Stimulated activated CD8-positive, alpha-beta memory T cell treated with anti-CD3 and anti-CD28 coated beads, Interleukin-15, amount 100 ng/mL, for 1 hour (primary cell): ENCODE results near the gene SCYGR7.
A peak's percentile ranks its signal among the peaks of the same experiment; 100 is the strongest.

Experiments
- DNase-seq: peaks from one replicate; pipeline ENCODE4 v3.0.0-alpha.2; 2020; ENCODE audit warnings: low read depth

SCYGR7 gene

DNA sequence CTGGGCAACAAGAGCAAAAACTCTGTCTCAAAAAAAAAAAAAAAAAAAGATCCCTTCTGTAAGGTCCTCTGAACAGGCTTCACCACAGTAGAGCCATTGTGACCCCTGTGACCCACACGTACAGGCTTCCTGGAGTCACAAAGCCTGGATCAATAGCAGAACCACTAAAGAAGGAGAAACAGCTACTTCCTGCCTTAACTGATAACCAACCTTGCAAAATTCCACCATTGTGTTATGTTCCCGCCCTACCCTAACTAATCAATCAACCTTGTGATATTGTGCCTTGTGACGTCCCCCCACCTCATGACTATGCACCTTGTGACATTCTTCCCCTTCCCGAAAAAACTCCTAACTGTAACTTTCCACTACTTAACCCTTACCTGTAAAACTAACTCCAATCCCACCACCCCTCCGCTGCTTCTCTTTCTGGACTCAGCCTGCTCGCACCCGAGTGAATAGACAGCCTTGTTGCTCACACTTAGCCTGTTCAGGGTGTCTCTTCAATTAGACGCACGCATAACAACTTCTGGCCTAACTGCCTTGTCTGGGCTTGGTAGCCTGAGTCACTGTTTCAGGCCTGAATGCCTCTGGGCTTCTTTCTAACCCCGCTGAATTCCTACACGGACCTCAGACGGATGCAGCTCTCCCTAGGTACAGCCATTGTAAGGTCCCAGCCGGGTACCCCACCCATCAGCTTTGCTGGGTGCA lies 31.4 kb downstream of the SCYGR7 start:
- DNase-seq, result no peak

- no peak for DNase-seq
Measured at GRCh38 chr2:227761740-227762476, 33.8 kb downstream of the SCYGR7 start.

GRCh38 chr2:227765788-227766372 lies 37.7 kb downstream of the SCYGR7 start:
- DNase-seq, result no peak

- peak; percentile 14 for DNase-seq
Measured at GRCh38 chr2:227766373-227766883, 38.3 kb downstream of the SCYGR7 start.

- no peak for DNase-seq
Measured at GRCh38 chr2:227767830-227768229, 39.7 kb downstream of the SCYGR7 start.

DNA sequence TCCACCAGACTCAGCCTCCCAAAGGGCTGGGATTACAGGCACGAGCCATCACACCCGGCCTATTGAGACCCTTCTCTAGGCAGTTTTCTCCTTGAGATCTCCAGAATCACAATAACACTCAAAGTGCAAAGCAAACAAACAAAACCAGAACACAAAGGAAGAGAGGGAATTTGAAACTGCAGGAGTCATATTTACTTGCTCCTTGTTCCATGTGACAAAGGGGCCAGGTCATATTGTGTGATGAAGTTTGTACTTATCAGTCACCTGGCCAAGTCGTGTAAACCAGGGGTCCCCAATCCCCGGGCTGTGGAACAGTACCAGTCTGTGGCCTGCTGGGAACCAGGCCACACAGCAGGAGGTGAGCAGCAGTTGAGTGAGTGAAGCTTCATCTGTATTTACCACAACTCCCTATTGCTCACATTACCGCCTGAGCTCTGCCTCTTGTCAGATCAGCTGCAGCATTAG lies 44.1 kb downstream of the SCYGR7 start:
- no peak for DNase-seq

GRCh38 chr2:227772932-227773331 lies 44.8 kb downstream of the SCYGR7 start:
- DNase-seq, result no peak

DNA sequence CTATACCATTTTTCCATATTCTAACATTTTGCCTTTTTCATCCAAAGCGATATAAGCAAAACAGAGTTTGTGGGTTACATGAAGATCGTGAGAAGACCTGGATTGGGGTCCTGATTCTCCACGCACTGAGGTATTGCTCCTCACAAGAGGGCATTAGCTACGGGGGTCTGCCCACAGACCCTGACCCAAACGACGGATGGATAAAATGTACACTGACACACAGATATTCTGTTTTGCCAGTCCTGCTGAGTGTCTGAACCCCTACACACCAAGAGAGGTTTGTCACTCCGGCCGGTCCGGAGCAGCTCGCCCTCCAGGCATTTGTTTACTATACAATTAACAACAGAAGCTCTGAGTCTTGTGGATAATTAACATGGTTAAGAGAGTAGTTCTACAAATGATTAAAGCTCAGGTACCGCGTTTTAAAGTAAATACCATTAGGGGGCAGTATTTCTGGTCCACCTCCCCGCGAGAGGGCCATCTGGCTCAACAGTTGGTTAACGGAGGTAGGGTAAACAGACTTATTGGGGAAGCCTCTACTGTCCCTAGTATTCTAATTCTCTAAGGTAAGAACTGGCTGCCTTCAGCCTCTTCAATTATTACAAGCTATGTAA lies 46.0 kb downstream of the SCYGR7 start:
- DNase-seq, result no peak

DNA sequence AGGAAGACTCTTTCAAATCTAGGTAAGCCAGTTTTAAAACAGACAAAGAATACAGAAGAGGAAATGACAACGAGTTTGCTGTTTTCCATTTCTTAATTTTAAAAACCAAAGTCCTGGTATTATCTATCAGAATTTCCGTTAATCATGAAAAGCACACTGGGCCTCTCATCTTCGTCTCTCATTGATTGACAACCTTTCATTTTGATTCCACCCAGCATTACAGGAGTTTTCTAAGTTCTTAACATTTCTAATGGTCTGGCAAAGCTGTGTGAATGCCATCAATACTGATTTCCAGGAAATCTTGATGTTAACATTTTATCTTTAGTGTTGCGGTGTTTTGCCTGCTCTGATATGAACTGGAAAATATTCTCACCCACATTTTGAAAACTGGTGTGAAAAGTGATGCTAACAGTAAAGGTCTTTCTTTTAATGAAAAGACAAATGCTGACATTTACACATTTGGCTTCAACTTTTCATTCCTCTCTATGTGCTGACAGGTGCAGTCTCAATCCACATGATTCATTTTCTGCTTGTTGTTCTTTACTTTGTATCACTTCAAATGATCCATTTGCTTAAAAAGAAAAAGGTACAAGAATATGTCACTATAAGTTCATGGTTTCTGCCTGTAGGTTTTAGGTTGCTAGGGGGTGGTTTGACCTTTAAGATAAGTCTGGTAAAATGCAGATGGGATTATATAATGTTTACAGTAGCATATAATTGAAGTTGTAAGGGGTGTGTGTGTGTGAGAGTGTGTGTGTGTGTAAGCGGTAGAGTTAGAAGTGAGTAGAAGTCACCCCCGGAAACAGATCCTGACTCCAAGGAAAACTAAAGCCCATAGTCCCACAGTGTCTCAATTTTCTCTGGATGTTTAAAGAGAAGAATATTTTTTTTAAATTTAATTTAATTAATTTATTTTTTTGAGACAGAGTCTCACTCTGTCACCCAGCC lies 47.0 kb downstream of the SCYGR7 start:
- no peak for DNase-seq
